HG03060 (cell line): ENCODE results near the gene RIMS4.

Experiments used
- ATAC-seq: cut with Tn5 transposase; IDR thresholded peaks from one replicate; pipeline ENCODE4 v1.9.1; 2021; ENCODE audit warnings: low read depth, moderate number of reproducible peaks; ENCODE audit not compliant: unreplicated experiment

Gene RIMS4

GRCh38 chr20:44745122-44745597 is 65.2 kb downstream of the RIMS4 start:
- no peak for ATAC-seq

GRCh38 chr20:44743916-44744655 is 66.3 kb downstream of the RIMS4 start:
- no peak for ATAC-seq

- ATAC-seq = no peak
These were observed 67.2 kb downstream of the RIMS4 start for GRCh38 chr20:44743080-44743701.

- no peak for ATAC-seq
These were observed 67.9 kb downstream of the RIMS4 start for GRCh38 chr20:44742304-44743079.

- no peak for ATAC-seq
These were observed 70.4 kb downstream of the RIMS4 start for GRCh38 chr20:44739942-44740341.

- ATAC-seq = no peak
These were observed 71.4 kb downstream of the RIMS4 start for GRCh38 chr20:44738813-44739477.

GRCh38 chr20:44737116-44737515 is 73.2 kb downstream of the RIMS4 start:
- ATAC-seq = no peak

GRCh38 chr20:44736170-44737021 is 74.0 kb downstream of the RIMS4 start:
- ATAC-seq = no peak

- no peak for ATAC-seq
These were observed 74.6 kb downstream of the RIMS4 start for GRCh38 chr20:44735816-44736169.

GRCh38 chr20:44734938-44735337 is 75.4 kb downstream of the RIMS4 start:
- no peak for ATAC-seq

GRCh38 chr20:44733341-44734069 is 76.8 kb downstream of the RIMS4 start:
- no peak for ATAC-seq

GRCh38 chr20:44732327-44732726 is 78.0 kb downstream of the RIMS4 start:
- no peak for ATAC-seq

- no peak for ATAC-seq
These were observed 78.7 kb downstream of the RIMS4 start for GRCh38 chr20:44731657-44732056.

GRCh38 chr20:44730441-44730840 is 79.9 kb downstream of the RIMS4 start:
- no peak for ATAC-seq

- no peak for ATAC-seq
These were observed 81.4 kb downstream of the RIMS4 start for GRCh38 chr20:44728801-44729443.

GRCh38 chr20:44727651-44728050 is 82.7 kb downstream of the RIMS4 start:
- no peak for ATAC-seq

GRCh38 chr20:44727039-44727438 is 83.3 kb downstream of the RIMS4 start:
- no peak for ATAC-seq

- no peak for ATAC-seq
These were observed 84.5 kb downstream of the RIMS4 start for GRCh38 chr20:44725837-44726236.
